WTC11 (cell line): ENCODE results near the gene PCID2. TPM values are rescaled to one million over a fixed set of nuclear protein-coding genes. Genes with fewer than 3 reads are reported as not detected.

ENCODE experiments used
- ATAC-seq: fragments of 200-7000 bp; cut with Tn5 transposase; 2 replicates; pipeline ENCODE4 v1.10.0; 2021; ENCODE audit warnings: mild to moderate bottlenecking, moderate library complexity
- CTCF ChIA-PET: fragments of 300-600 bp; sonication (Branson Sonifier 250); formaldehyde crosslinking; loops from one replicate; lab custom pipeline; 2021; ENCODE audit warnings: antibody characterized with exemption; lab: Charles Lee
- POLR2A ChIA-PET: fragments of 350-600 bp; sonication (Branson Sonifier 250); formaldehyde crosslinking; loops from one replicate; lab custom pipeline; 2021; ENCODE audit warnings: antibody characterized with exemption; lab: Charles Lee
- DNase-seq: peaks from one replicate; pipeline ENCODE4 v3.0.0; 2021; ENCODE audit warnings: low spot score
- H3K27ac Mint-ChIP-seq: 2 replicates; pipeline ENCODE4 v1.8.0; 2021; ENCODE audit warnings: mixed read lengths
- H3K27me3 Mint-ChIP-seq: 2 replicates; pipeline ENCODE4 v1.8.0; 2021; ENCODE audit warnings: low read depth, mild to moderate bottlenecking, moderate library complexity, mixed read lengths
- H3K36me3 Mint-ChIP-seq: 2 replicates; pipeline ENCODE4 v1.8.0; 2021; ENCODE audit warnings: mixed read lengths
- H3K4me1 Mint-ChIP-seq: 2 replicates; pipeline ENCODE4 v1.8.0; 2022; ENCODE audit warnings: mixed read lengths
- H3K4me3 Mint-ChIP-seq: 2 replicates; pipeline ENCODE4 v1.8.0; 2021; ENCODE audit warnings: mild to moderate bottlenecking, moderate library complexity, mixed read lengths
- H3K9me3 Mint-ChIP-seq: 2 replicates; pipeline ENCODE4 v1.8.0; 2021; ENCODE audit warnings: mixed read lengths
- E2F1 ChIP-seq: sonication (generic); formaldehyde crosslinking; IDR thresholded peaks from 2 replicates; pipeline ENCODE4 v1.8.0; 2022; ENCODE audit warnings: mild to moderate bottlenecking, missing genetic modification reagents
- ELF4 ChIP-seq: sonication (generic); formaldehyde crosslinking; IDR thresholded peaks from 2 replicates; pipeline ENCODE4 v1.8.1; 2022; ENCODE audit warnings: low read depth, mild to moderate bottlenecking, moderate library complexity, missing genetic modification reagents
- ESRRA ChIP-seq: sonication (generic); formaldehyde crosslinking; IDR thresholded peaks from 2 replicates; pipeline ENCODE4 v1.8.1; 2022; ENCODE audit warnings: mild to moderate bottlenecking, missing genetic modification reagents, borderline replicate concordance
- ETV6 ChIP-seq: sonication (generic); formaldehyde crosslinking; IDR thresholded peaks from 2 replicates; pipeline ENCODE4 v1.8.1; 2022; ENCODE audit warnings: mild to moderate bottlenecking, missing genetic modification reagents
- FOXK1 ChIP-seq: sonication (generic); formaldehyde crosslinking; IDR thresholded peaks from 2 replicates; pipeline ENCODE4 v1.8.0; 2022; ENCODE audit warnings: mild to moderate bottlenecking, moderate library complexity, missing genetic modification reagents
- FOXP1 ChIP-seq: sonication (generic); formaldehyde crosslinking; IDR thresholded peaks from 2 replicates; pipeline ENCODE4 v1.8.0; 2022; ENCODE audit warnings: missing genetic modification reagents, mild to moderate bottlenecking, moderate library complexity, borderline replicate concordance
- FOXP4 ChIP-seq: sonication (generic); formaldehyde crosslinking; IDR thresholded peaks from 2 replicates; pipeline ENCODE4 v1.8.0; 2022; ENCODE audit warnings: mild to moderate bottlenecking, missing genetic modification reagents
- GRHL2 ChIP-seq: fragments of 250-450 bp; sonication (Bioruptor Pico); IDR thresholded peaks from 2 replicates; pipeline ENCODE4 v1.8.0; 2022; ENCODE audit warnings: mild to moderate bottlenecking, moderate library complexity; ENCODE audit not compliant: insufficient replicate concordance, severe bottlenecking
- IRF2 ChIP-seq: sonication (generic); formaldehyde crosslinking; IDR thresholded peaks from 2 replicates; pipeline ENCODE4 v1.8.0; 2022; ENCODE audit warnings: low read depth, missing genetic modification reagents, borderline replicate concordance
- JUN ChIP-seq: sonication (generic); formaldehyde crosslinking; IDR thresholded peaks from 2 replicates; pipeline ENCODE4 v1.8.0; 2023; ENCODE audit warnings: mild to moderate bottlenecking, missing genetic modification reagents
- OVOL2 ChIP-seq: fragments of 250-450 bp; sonication (Bioruptor Pico); IDR thresholded peaks from 2 replicates; pipeline ENCODE4 v1.9.0; 2021; ENCODE audit warnings: mild to moderate bottlenecking, borderline replicate concordance
- RELA ChIP-seq: sonication (generic); formaldehyde crosslinking; IDR thresholded peaks from 2 replicates; pipeline ENCODE4 v1.8.1; 2022; ENCODE audit warnings: missing genetic modification reagents, mild to moderate bottlenecking, borderline replicate concordance
- RORB ChIP-seq: fragments of 250-450 bp; sonication (Bioruptor Pico); IDR thresholded peaks from 2 replicates; pipeline ENCODE4 v1.9.0; 2021; ENCODE audit warnings: mild to moderate bottlenecking
- STAT6 ChIP-seq: sonication (generic); formaldehyde crosslinking; conservative IDR thresholded peaks from 2 replicates; pipeline ENCODE4 v1.8.1; 2023; ENCODE audit warnings: mild to moderate bottlenecking, low read depth, missing genetic modification reagents, moderate library complexity
- TEAD1 ChIP-seq: sonication (generic); formaldehyde crosslinking; IDR thresholded peaks from 2 replicates; pipeline ENCODE4 v1.8.0; 2022; ENCODE audit warnings: mild to moderate bottlenecking, missing genetic modification reagents
- ZNF232 ChIP-seq: sonication (generic); formaldehyde crosslinking; IDR thresholded peaks from 2 replicates; pipeline ENCODE4 v1.8.0; 2022; ENCODE audit warnings: mild to moderate bottlenecking, missing genetic modification reagents
- ZNF512 ChIP-seq: sonication (generic); formaldehyde crosslinking; IDR thresholded peaks from 2 replicates; pipeline ENCODE4 v1.8.1; 2022; ENCODE audit warnings: missing genetic modification reagents, borderline replicate concordance
- total RNA-seq: library from RNA; stranded (reverse); gene quantifications from 3 replicates; pipeline ENCODE4 v1.2.3, GENCODE V29; 2021
- TF ChIP-seq, protein P1 (sequence below): sonication (generic); formaldehyde crosslinking; IDR thresholded peaks from 2 replicates; pipeline ENCODE4 v1.8.0; 2023; ENCODE audit warnings: missing genetic modification reagents, mild to moderate bottlenecking, borderline replicate concordance
- TF ChIP-seq, protein P2 (sequence below): fragments of 250-450 bp; sonication (Bioruptor Pico); conservative IDR thresholded peaks from 2 replicates; pipeline ENCODE4 v1.9.0; 2021; ENCODE audit warnings: mild to moderate bottlenecking

Gene PCID2
- total RNA-seq, 1 experiment from 2014 or later: 69.4 TPM

DNA sequence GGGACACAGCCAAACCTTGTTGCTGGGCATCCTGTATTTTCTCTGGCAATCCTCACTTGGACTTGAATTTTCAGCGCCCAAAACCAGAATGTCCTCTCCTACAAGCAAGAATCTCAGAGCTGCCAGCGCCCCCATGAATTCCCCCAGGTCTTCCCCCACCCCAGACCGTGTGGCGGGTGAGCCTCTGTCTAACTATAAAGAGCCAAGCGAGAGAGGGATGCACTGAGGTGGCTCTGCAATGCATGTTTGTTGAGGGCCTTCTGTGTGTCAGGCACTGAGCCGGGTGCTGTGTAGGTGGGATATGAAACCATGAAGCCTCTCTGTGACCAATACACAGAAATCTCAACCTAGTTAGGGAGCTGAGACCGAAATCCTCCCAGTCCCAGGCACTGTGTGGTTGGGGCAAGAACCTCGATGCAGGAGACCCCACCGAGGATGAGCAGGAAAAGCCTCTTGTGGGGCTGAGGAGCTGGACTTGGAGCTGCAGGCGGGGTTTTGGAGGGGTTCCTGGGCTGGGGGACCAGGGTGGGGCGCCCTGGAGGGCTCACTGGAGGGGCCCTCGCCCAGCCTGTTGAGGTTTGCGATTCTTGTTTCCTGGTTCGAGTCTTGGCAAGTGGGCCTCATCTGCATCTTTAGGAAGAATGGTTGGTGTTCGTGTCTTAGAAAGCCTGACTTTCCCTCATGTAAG lies 62.4 kb downstream of the PCID2 start:
- Mint-ChIP-seq H3K27me3 (peaks cover 4% of the 10 kb centered on the region), H3K36me3 (no peaks in the 10 kb centered on the region), H3K27ac (no peak overlapping the region), H3K4me3 (no peak overlapping the region), H3K4me1 (no peaks in the 10 kb centered on the region), H3K9me3 (no peaks in the 10 kb centered on the region)
- ATAC-seq (no peak), DNase-seq (no peak)
- CTCF ChIA-PET: interaction anchor here (2.0 kb wide), 1 partner anchor 116 kb away, joined by 5 read pairs; no protein-coding TSS in a partner anchor
- POLR2A ChIA-PET: no interaction called here
- no peak for TF ChIP-seq ESRRA (CRISPR knock-in tag)
- no peak for TF ChIP-seq RORB (CRISPR knock-in tag)
- no peak for TF ChIP-seq TEAD1 (CRISPR knock-in tag)
- TF ChIP-seq FOXK1 (CRISPR knock-in tag): no peak
- TF ChIP-seq ETV6: no peak
- TF ChIP-seq ELF4: no peak
- TF ChIP-seq RELA (CRISPR knock-in tag): no peak
- TF ChIP-seq E2F1 (CRISPR knock-in tag): no peak
- no peak for TF ChIP-seq ZNF232 (CRISPR knock-in tag)

GRCh38 chr13:113145496-113145895 lies 63.0 kb downstream of the PCID2 start:
- CTCF ChIA-PET: no interaction called here
- no peak overlapping the region for H3K4me3 Mint-ChIP-seq
- no peaks in the 10 kb centered on the region for H3K4me1 Mint-ChIP-seq

More at GRCh38 chr13:113145496-113145895, 63.0 kb downstream of the PCID2 start:
- POLR2A ChIA-PET: no interaction called here
- TF ChIP-seq IRF2 (CRISPR knock-in tag) (no peak), OVOL2 (CRISPR knock-in tag) (no peak), FOXP1 (no peak), FOXP4 (CRISPR knock-in tag) (no peak), JUN (CRISPR knock-in tag) (no peak), ESRRA (CRISPR knock-in tag) (no peak), STAT6 (CRISPR knock-in tag) (no peak), GRHL2 (CRISPR knock-in tag) (no peak), ZNF512 (CRISPR knock-in tag) (no peak)
- TF ChIP-seq, protein P1, sequence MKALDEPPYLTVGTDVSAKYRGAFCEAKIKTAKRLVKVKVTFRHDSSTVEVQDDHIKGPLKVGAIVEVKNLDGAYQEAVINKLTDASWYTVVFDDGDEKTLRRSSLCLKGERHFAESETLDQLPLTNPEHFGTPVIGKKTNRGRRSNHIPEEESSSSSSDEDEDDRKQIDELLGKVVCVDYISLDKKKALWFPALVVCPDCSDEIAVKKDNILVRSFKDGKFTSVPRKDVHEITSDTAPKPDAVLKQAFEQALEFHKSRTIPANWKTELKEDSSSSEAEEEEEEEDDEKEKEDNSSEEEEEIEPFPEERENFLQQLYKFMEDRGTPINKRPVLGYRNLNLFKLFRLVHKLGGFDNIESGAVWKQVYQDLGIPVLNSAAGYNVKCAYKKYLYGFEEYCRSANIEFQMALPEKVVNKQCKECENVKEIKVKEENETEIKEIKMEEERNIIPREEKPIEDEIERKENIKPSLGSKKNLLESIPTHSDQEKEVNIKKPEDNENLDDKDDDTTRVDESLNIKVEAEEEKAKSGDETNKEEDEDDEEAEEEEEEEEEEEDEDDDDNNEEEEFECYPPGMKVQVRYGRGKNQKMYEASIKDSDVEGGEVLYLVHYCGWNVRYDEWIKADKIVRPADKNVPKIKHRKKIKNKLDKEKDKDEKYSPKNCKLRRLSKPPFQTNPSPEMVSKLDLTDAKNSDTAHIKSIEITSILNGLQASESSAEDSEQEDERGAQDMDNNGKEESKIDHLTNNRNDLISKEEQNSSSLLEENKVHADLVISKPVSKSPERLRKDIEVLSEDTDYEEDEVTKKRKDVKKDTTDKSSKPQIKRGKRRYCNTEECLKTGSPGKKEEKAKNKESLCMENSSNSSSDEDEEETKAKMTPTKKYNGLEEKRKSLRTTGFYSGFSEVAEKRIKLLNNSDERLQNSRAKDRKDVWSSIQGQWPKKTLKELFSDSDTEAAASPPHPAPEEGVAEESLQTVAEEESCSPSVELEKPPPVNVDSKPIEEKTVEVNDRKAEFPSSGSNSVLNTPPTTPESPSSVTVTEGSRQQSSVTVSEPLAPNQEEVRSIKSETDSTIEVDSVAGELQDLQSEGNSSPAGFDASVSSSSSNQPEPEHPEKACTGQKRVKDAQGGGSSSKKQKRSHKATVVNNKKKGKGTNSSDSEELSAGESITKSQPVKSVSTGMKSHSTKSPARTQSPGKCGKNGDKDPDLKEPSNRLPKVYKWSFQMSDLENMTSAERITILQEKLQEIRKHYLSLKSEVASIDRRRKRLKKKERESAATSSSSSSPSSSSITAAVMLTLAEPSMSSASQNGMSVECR: no peak
- TF ChIP-seq, protein P2, sequence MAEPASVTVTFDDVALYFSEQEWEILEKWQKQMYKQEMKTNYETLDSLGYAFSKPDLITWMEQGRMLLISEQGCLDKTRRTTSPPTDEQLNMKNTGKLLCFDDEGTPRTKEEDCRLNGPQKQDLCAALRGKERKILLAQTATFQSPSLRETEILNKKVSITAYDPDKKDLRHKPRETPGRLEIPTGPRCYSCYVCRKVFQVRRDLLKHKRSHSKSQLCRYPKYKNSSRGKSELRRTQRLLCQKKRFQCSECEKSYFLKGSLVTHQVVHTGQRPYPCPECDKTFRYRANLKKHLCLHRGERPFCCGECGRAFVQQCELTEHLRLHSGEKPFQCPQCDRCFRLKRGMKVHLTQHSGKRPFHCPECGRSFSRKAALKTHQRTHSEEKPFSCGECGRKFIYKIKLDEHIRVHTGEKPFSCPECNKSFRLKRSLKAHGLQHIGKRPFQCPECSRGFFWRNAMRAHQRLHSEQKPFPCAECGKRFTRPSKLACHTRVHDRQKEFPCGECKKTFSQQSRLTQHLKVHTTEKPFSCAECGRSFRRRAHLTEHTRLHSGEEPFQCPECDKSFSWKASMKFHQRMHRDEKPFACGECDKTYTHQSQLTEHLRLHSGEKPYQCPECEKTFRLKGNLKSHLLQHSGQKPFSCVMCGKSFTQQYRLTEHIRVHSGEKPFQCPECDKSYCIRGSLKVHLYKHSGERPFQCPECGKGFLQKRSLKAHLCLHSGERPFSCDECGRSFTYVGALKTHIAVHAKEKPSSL (CRISPR knock-in tag): no peak
- DNase-seq (no peak), ATAC-seq (no peak)
- no peaks in the 10 kb centered on the region for H3K9me3 Mint-ChIP-seq
- H3K27ac Mint-ChIP-seq: no peak overlapping the region
- no peaks in the 10 kb centered on the region for H3K36me3 Mint-ChIP-seq
- H3K27me3 Mint-ChIP-seq: no peaks in the 10 kb centered on the region
